ENCODE results near the gene FGF21. TPM values are rescaled to one million over a fixed set of nuclear protein-coding genes. Genes with fewer than 3 reads are reported as not detected.

The FGF21 gene
- total and polyA plus RNA-seq, 4 donors: not detected

DNA sequence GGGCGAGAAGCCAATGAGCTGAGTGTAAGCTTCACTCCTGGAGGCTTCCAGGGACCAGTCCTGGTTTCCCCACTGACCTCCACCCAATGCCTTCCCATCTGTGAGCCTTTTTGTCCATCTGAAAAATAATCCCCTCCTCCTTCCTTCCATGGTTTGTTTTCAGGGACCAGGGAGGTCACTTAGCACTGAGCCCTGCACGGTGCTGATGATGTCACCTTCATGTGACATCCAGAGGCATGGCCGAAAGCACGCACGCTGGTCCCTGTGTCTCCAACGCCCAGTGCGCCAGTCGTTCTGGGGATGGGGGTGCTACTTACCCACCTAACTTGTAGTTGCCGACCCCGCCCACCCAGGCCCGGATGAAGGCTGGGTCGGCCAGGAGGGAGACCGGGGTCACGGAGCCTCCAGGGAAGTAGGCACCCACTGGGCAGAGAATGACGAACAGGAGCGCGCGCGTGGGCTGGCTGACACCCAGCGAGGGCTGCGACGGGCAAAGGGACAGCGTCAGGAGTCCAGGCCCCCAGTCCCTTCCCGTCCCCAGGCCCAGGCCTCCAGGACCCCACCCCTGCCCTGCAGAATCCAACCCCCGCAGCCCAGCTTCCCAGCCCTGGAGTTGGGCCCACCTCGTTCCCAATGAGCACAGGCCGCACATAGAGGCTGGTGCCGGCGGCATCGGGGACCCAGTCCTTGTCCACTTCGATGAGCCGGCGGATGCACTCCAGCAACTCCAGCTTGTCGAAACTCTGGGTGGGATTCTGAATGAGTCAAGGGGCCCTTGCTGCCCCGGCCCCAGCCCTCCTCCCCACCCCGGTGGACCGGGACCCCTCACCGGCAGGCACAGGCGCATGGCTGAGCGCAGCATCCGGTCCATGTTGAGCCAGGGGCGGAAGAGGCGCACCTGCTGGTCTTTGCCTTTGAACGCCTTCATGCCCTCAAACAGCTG lies 44.3 kb downstream of the FGF21 start:
- Histone ChIP-seq H3K36me3 (ENCODE audit: control insufficient read depth, insufficient read depth, low read length) (peaks cover 36% of the 10 kb centered on the region), H3K4me3 (ENCODE audit: low read depth, low read length) (no peak overlapping the region), H3K27ac (ENCODE audit: low read depth, low read length) (peak overlapping the region; percentile 47), H3K4me1 (ENCODE audit: control insufficient read depth, insufficient read depth, low read length) (peaks cover 31% of the 10 kb centered on the region), H3K9me3 (ENCODE audit: control insufficient read depth, insufficient read depth, low read length) (no peaks in the 10 kb centered on the region), H3K27me3 (ENCODE audit: control insufficient read depth, insufficient read depth, low read length) (no peaks in the 10 kb centered on the region)
- WGBS (ENCODE audit: insufficient coverage): 84% methylated on average over 40 of the region's 44 CpGs
- DNase-seq (ENCODE audit: low read depth in 4 of 6, low spot score in 6 of 6): no peak

DNA sequence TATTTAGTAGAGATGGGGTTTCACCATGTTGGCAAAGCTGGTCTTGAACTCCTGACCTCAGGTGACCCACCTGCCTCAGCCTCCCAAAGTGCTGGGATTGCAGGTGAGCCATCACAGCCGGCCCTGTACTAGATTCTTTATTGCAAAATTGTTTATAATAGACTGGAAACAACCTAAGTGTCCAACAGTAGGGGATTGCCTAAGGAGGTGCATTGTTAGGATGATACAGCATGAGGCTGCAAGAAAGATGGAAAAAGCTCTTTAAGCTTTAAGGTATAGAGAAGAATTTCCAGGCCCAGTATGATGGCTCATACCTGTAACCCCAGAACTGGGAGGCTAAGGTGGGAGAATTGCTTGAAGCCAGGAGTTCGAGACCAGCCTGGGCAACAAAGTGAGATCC lies 47.3 kb downstream of the FGF21 start:
- Histone ChIP-seq H3K27me3 (ENCODE audit: control insufficient read depth, insufficient read depth, low read length) (no peaks in the 10 kb centered on the region), H3K36me3 (ENCODE audit: control insufficient read depth, insufficient read depth, low read length) (peaks cover 39% of the 10 kb centered on the region), H3K27ac (ENCODE audit: low read depth, low read length) (no peak overlapping the region), H3K4me1 (ENCODE audit: control insufficient read depth, insufficient read depth, low read length) (peaks cover 36% of the 10 kb centered on the region), H3K4me3 (ENCODE audit: low read depth, low read length) (no peak overlapping the region), H3K9me3 (ENCODE audit: control insufficient read depth, insufficient read depth, low read length) (no peaks in the 10 kb centered on the region)
- 100% methylated on average over 1 of the region's 2 CpGs for WGBS (ENCODE audit: insufficient coverage)
- DNase-seq (ENCODE audit: low read depth in 4 of 6, low spot score in 6 of 6): no peak

DNA sequence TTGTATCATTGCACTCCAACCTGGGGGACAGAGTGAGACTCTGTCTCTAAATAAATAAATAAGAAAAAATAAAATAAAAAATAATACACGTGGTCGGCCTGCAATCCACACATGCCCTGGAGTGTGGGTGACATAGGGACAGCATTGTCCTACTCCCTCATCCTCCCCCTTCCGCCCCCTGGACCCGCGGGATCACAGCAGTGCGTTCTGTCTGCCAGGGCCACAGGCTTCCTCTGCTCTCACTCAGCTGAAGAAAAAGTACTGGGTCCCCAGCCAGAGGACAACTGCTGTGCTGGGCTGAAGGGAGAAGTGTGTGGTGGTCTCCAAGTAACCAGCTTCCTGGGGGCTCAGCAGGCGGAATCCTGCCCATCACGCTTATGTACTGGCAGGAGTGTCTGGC lies 49.2 kb downstream of the FGF21 start:
- no peak overlapping the region for H3K4me3 ChIP-seq (ENCODE audit: low read depth, low read length)
- H3K27me3 ChIP-seq (ENCODE audit: control insufficient read depth, insufficient read depth, low read length): no peaks in the 10 kb centered on the region
- H3K27ac ChIP-seq (ENCODE audit: low read depth, low read length): peak overlapping the region; percentile 47
- 34% methylated on average over 2 of the region's 8 CpGs for WGBS (ENCODE audit: insufficient coverage)
- peaks cover 31% of the 10 kb centered on the region for H3K36me3 ChIP-seq (ENCODE audit: control insufficient read depth, insufficient read depth, low read length)
- peaks cover 41% of the 10 kb centered on the region for H3K4me1 ChIP-seq (ENCODE audit: control insufficient read depth, insufficient read depth, low read length)
- DNase-seq (ENCODE audit: low read depth in 4 of 6, low spot score in 6 of 6): peak in 2 of 6 donors; percentile 27 to 58
- H3K9me3 ChIP-seq (ENCODE audit: control insufficient read depth, insufficient read depth, low read length): no peaks in the 10 kb centered on the region

DNA sequence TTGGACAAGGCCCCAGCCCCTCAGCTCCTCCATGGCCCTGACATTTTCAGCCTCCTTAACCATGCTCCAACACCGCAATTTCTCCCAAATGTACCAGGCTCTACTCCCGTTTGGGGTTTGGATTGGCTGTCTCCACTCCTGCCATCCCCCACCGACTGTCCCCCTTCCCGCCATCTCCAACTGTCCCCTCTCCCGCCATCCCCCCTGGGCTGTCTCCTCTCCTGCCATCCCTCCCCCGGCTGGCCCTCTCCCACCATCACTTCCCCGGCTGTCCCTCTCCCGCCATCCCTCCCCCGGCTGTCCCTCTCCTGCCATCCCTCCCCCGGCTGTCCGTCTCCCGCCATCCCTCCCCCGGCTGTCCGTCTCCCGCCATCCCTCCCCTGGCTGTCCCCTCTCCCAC lies 50.1 kb downstream of the FGF21 start:
- H3K4me1 ChIP-seq (ENCODE audit: control insufficient read depth, insufficient read depth, low read length): peaks cover 50% of the 10 kb centered on the region
- peak overlapping the region; percentile 47 for H3K27ac ChIP-seq (ENCODE audit: low read depth, low read length)
- H3K9me3 ChIP-seq (ENCODE audit: control insufficient read depth, insufficient read depth, low read length): no peaks in the 10 kb centered on the region
- no peak for DNase-seq (ENCODE audit: low read depth in 4 of 6, low spot score in 6 of 6)
- no peaks in the 10 kb centered on the region for H3K27me3 ChIP-seq (ENCODE audit: control insufficient read depth, insufficient read depth, low read length)
- 82% methylated on average over 6 of the region's 15 CpGs for WGBS (ENCODE audit: insufficient coverage)
- H3K36me3 ChIP-seq (ENCODE audit: control insufficient read depth, insufficient read depth, low read length): peaks cover 21% of the 10 kb centered on the region
- H3K4me3 ChIP-seq (ENCODE audit: low read depth, low read length): no peak overlapping the region

DNA sequence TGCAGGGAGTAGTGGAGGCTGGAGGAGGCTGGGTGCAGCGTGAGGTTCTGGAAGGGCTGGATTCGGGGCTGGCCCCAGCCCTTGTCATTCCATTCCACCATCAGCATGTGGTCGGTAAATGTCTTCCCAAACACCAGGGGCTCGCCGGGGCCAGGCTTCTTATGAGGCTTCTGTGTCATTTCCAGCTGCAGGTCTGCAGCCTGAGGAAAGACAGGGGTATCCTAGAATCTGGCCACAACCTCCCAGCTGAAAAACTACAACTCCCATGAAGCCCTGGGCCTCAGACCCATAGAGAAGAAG lies 51.1 kb downstream of the FGF21 start:
- DNase-seq (ENCODE audit: low read depth in 4 of 6, low spot score in 6 of 6): peak in 3 of 6 donors; percentile 57 to 84 (median 61)
- H3K4me3 ChIP-seq (ENCODE audit: low read depth, low read length): no peak overlapping the region

DNA sequence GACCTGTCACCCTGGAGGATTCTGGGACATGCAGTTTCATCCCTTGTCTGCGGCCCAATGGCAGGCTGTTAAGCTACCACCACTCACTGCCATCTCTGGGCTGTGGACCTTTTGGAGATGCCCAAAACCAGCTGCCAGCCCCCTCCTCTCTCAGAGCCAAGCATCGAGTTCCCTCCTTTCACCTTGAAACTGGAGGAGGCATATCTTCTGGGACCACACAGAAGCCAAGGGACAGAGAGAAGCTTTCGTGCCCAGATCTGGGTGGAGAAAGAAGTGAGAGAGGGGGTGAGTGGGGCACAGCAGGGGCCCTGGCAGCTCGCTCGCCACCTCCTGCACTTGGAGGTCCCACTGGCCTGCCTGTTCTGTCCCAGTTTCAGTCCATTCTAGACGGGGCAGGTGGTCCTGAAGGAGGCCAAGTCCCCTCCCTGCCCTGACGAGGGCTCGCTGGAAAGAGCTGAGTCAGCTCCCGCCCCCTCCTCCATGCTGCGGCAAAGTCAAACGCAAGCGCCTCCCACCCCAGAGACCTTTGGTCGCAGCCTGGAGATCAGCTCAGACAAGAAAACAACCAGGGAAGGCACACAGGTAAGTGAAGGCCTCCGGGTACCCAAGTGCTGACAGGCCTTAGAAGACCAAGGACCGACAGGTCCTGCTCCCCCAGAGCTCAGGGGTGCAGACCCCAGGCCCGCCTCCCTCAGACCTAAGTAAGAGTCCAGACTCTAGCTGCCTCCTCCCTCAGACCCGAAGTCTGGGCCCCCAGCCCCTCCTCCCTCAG lies 51.7 kb downstream of the FGF21 start:
- H3K36me3 ChIP-seq (ENCODE audit: control insufficient read depth, insufficient read depth, low read length): peaks cover 21% of the 10 kb centered on the region
- no peaks in the 10 kb centered on the region for H3K27me3 ChIP-seq (ENCODE audit: control insufficient read depth, insufficient read depth, low read length)
- peak overlapping the region; percentile 57 for H3K27ac ChIP-seq (ENCODE audit: low read depth, low read length)
- no peak overlapping the region for H3K4me3 ChIP-seq (ENCODE audit: low read depth, low read length)
- no peaks in the 10 kb centered on the region for H3K9me3 ChIP-seq (ENCODE audit: control insufficient read depth, insufficient read depth, low read length)
- peaks cover 58% of the 10 kb centered on the region for H3K4me1 ChIP-seq (ENCODE audit: control insufficient read depth, insufficient read depth, low read length)
- 62% methylated on average over 12 of the region's 17 CpGs for WGBS (ENCODE audit: insufficient coverage)
- peak in 1 of 6 donors; percentile 93 for DNase-seq (ENCODE audit: low read depth in 4 of 6, low spot score in 6 of 6)

More for the DNA sequence above, 51.1 kb downstream of the FGF21 start:
- H3K27me3 ChIP-seq (ENCODE audit: control insufficient read depth, insufficient read depth, low read length): no peaks in the 10 kb centered on the region
- 78% methylated on average over 5 of the region's 5 CpGs for WGBS (ENCODE audit: insufficient coverage)
- peaks cover 21% of the 10 kb centered on the region for H3K36me3 ChIP-seq (ENCODE audit: control insufficient read depth, insufficient read depth, low read length)
- peaks cover 53% of the 10 kb centered on the region for H3K4me1 ChIP-seq (ENCODE audit: control insufficient read depth, insufficient read depth, low read length)
- H3K27ac ChIP-seq (ENCODE audit: low read depth, low read length): no peak overlapping the region
- H3K9me3 ChIP-seq (ENCODE audit: control insufficient read depth, insufficient read depth, low read length): no peaks in the 10 kb centered on the region

DNA sequence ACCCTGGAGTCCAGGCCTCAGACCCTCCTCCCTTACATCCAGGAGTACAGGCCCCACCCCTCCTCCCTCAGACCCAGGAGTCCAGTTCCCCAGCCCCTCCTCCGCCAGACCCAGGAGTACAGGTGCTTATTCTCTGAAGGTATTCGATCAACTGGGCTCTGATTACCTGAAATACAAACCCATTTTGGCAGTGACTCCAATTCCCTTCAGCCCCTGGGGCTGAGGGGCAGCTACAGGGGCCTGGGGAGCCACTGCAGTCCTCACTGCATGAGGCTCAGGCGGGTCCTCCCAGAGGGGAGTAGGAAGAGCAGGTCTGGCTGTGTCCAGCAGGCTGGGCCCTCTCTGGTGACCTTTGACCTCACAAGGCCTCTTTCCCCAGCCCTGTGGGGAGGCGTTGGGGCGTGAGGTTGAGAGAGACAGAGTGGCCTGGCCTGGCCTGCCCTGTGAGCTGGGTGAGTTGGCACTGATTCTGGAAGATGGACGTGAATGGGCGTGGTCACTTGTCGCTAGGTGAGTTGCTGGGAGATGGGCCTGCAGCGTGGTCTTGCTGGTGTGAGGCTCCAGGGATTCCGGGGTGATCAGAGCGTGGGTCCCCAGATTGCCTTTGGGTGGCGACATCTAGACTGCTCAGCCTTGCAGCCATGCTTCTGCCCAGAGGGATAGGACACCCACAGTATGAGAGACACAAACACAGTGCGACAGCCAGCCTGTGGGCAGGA lies 52.4 kb downstream of the FGF21 start:
- WGBS (ENCODE audit: insufficient coverage): 86% methylated on average over 12 of the region's 13 CpGs
- Histone ChIP-seq H3K4me1 (ENCODE audit: control insufficient read depth, insufficient read depth, low read length) (peaks cover 65% of the 10 kb centered on the region), H3K27me3 (ENCODE audit: control insufficient read depth, insufficient read depth, low read length) (no peaks in the 10 kb centered on the region), H3K36me3 (ENCODE audit: control insufficient read depth, insufficient read depth, low read length) (peaks cover 21% of the 10 kb centered on the region), H3K27ac (ENCODE audit: low read depth, low read length) (peak overlapping the region; percentile 25), H3K9me3 (ENCODE audit: control insufficient read depth, insufficient read depth, low read length) (no peaks in the 10 kb centered on the region), H3K4me3 (ENCODE audit: low read depth, low read length) (no peak overlapping the region)
- DNase-seq (ENCODE audit: low read depth in 4 of 6, low spot score in 6 of 6): no peak

Small RNA genes within 50 kb of the gene (small RNA-seq; reads per million reads assigned to genes)
- gene RNU6-317P (ENCODE audit: low replicate concordance): not detected

Other genes starting within 250 kb of the FGF21 start
- gene LMTK3, start 243.7 kb upstream of the FGF21 start, total RNA-seq: 10 to 100 TPM in 1 of 2 donors, 1 to 10 TPM in 1; 8.8 to 10.8 TPM
- 10 to 100 TPM; 65.8 to 76.5 TPM for gene LMTK3, start 243.7 kb upstream of the FGF21 start, polyA plus RNA-seq (ENCODE audit: insufficient read length in 2 of 2)
- under 1 TPM in 1 of 2 donors, not detected in 1; 0.39 TPM for gene SULT2B1, start 203.4 kb upstream of the FGF21 start, total RNA-seq
- gene SULT2B1, start 203.4 kb upstream of the FGF21 start, polyA plus RNA-seq (ENCODE audit: insufficient read length in 2 of 2): under 1 TPM; 0.48 to 0.90 TPM
- gene SPACA4, start 148.8 kb upstream of the FGF21 start, total RNA-seq: not detected
- gene SPACA4, start 148.8 kb upstream of the FGF21 start, polyA plus RNA-seq (ENCODE audit: insufficient read length in 2 of 2): under 1 TPM in 1 of 2 donors, not detected in 1; 0.54 TPM
- under 1 TPM in 1 of 2 donors, not detected in 1; 0.61 TPM for gene FAM83E, start 140.4 kb upstream of the FGF21 start, total RNA-seq
- under 1 TPM; 0.13 to 0.45 TPM for gene FAM83E, start 140.4 kb upstream of the FGF21 start, polyA plus RNA-seq (ENCODE audit: insufficient read length in 2 of 2)
- gene RPL18, start 136.3 kb upstream of the FGF21 start, total RNA-seq: 1,000 to 10,000 TPM in 1 of 2 donors, 100 to 1,000 TPM in 1; 747 to 1,623 TPM
- gene RPL18, start 136.3 kb upstream of the FGF21 start, polyA plus RNA-seq (ENCODE audit: insufficient read length in 2 of 2): 1,000 to 10,000 TPM; 1,019 to 1,048 TPM
- gene SPHK2, start 136.0 kb upstream of the FGF21 start, total RNA-seq: 10 to 100 TPM; 10.2 to 11.6 TPM
- 10 to 100 TPM; 36.6 to 39.3 TPM for gene SPHK2, start 136.0 kb upstream of the FGF21 start, polyA plus RNA-seq (ENCODE audit: insufficient read length in 2 of 2)
- 10 to 100 TPM in 1 of 2 donors, 1 to 10 TPM in 1; 6.2 to 16.6 TPM for gene DBP, start 118.1 kb upstream of the FGF21 start, total RNA-seq
- gene DBP, start 118.1 kb upstream of the FGF21 start, polyA plus RNA-seq (ENCODE audit: insufficient read length in 2 of 2): 10 to 100 TPM; 14.0 to 16.2 TPM
- 10 to 100 TPM; 13.3 to 64.7 TPM for gene CA11, start 109.3 kb upstream of the FGF21 start, total RNA-seq
- gene CA11, start 109.3 kb upstream of the FGF21 start, polyA plus RNA-seq (ENCODE audit: insufficient read length in 2 of 2): 10 to 100 TPM; 53.6 to 71.7 TPM
- gene NTN5, start 82.5 kb upstream of the FGF21 start, total RNA-seq: 1 to 10 TPM in 1 of 2 donors, under 1 TPM in 1; 0.10 to 1.2 TPM
- 1 to 10 TPM in 1 of 2 donors, under 1 TPM in 1; 0.63 to 2.3 TPM for gene NTN5, start 82.5 kb upstream of the FGF21 start, polyA plus RNA-seq (ENCODE audit: insufficient read length in 2 of 2)
- gene FUT2, start 59.6 kb upstream of the FGF21 start, total RNA-seq: not detected
- gene FUT2, start 59.6 kb upstream of the FGF21 start, polyA plus RNA-seq (ENCODE audit: insufficient read length in 2 of 2): 1 to 10 TPM; 2.1 to 6.7 TPM
- gene MAMSTR, start 35.8 kb upstream of the FGF21 start, total RNA-seq: 1 to 10 TPM in 1 of 2 donors, under 1 TPM in 1; 0.89 to 2.4 TPM
- gene MAMSTR, start 35.8 kb upstream of the FGF21 start, polyA plus RNA-seq (ENCODE audit: insufficient read length in 2 of 2): 1 to 10 TPM; 4.1 to 6.6 TPM
- gene RASIP1, start 14.9 kb upstream of the FGF21 start, total RNA-seq: 10 to 100 TPM in 1 of 2 donors, 1 to 10 TPM in 1; 2.9 to 11.9 TPM
- 10 to 100 TPM in 1 of 2 donors, 1 to 10 TPM in 1; 8.1 to 11.9 TPM for gene RASIP1, start 14.9 kb upstream of the FGF21 start, polyA plus RNA-seq (ENCODE audit: insufficient read length in 2 of 2)
- gene IZUMO1, start 8.6 kb upstream of the FGF21 start, total RNA-seq: under 1 TPM in 1 of 2 donors, not detected in 1; 0.10 TPM
- 1 to 10 TPM in 1 of 2 donors, under 1 TPM in 1; 0.41 to 1.2 TPM for gene IZUMO1, start 8.6 kb upstream of the FGF21 start, polyA plus RNA-seq (ENCODE audit: insufficient read length in 2 of 2)
- gene FUT1, start 2.9 kb upstream of the FGF21 start, total RNA-seq: 1 to 10 TPM; 1.9 to 4.4 TPM
- gene FUT1, start 2.9 kb upstream of the FGF21 start, polyA plus RNA-seq (ENCODE audit: insufficient read length in 2 of 2): 1 to 10 TPM; 2.9 to 3.5 TPM
- gene BCAT2, start 55.5 kb downstream of the FGF21 start, total RNA-seq: 10 to 100 TPM; 14.6 to 39.5 TPM
- gene BCAT2, start 55.5 kb downstream of the FGF21 start, polyA plus RNA-seq (ENCODE audit: insufficient read length in 2 of 2): 10 to 100 TPM; 26.5 to 36.6 TPM
- gene HSD17B14, start 81.0 kb downstream of the FGF21 start, total RNA-seq: 10 to 100 TPM in 1 of 2 donors, 1 to 10 TPM in 1; 6.9 to 25.5 TPM
- 10 to 100 TPM; 15.7 to 19.4 TPM for gene HSD17B14, start 81.0 kb downstream of the FGF21 start, polyA plus RNA-seq (ENCODE audit: insufficient read length in 2 of 2)
- gene PLEKHA4, start 113.1 kb downstream of the FGF21 start, total RNA-seq: 10 to 100 TPM; 11.6 to 32.3 TPM
- 10 to 100 TPM; 17.3 to 43.0 TPM for gene PLEKHA4, start 113.1 kb downstream of the FGF21 start, polyA plus RNA-seq (ENCODE audit: insufficient read length in 2 of 2)
- gene PPP1R15A, start 116.9 kb downstream of the FGF21 start, total RNA-seq: 10 to 100 TPM; 30.6 to 42.5 TPM
- 10 to 100 TPM; 26.6 to 33.4 TPM for gene PPP1R15A, start 116.9 kb downstream of the FGF21 start, polyA plus RNA-seq (ENCODE audit: insufficient read length in 2 of 2)
- gene TULP2, start 143.2 kb downstream of the FGF21 start, total RNA-seq: under 1 TPM; 0.20 to 0.50 TPM
- gene TULP2, start 143.2 kb downstream of the FGF21 start, polyA plus RNA-seq (ENCODE audit: insufficient read length in 2 of 2): 1 to 10 TPM in 1 of 2 donors, under 1 TPM in 1; 0.84 to 1.4 TPM
- gene NUCB1, start 144.8 kb downstream of the FGF21 start, total RNA-seq: 100 to 1,000 TPM in 1 of 2 donors, 10 to 100 TPM in 1; 94.4 to 149 TPM
- gene NUCB1, start 144.8 kb downstream of the FGF21 start, polyA plus RNA-seq (ENCODE audit: insufficient read length in 2 of 2): 100 to 1,000 TPM; 166 to 213 TPM
- gene DHDH, start 178.2 kb downstream of the FGF21 start, total RNA-seq: 1 to 10 TPM in 1 of 2 donors, under 1 TPM in 1; 0.59 to 1.4 TPM
- 1 to 10 TPM; 2.7 to 4.6 TPM for gene DHDH, start 178.2 kb downstream of the FGF21 start, polyA plus RNA-seq (ENCODE audit: insufficient read length in 2 of 2)
- gene BAX, start 199.4 kb downstream of the FGF21 start, total RNA-seq: 10 to 100 TPM; 23.5 to 40.4 TPM
- 10 to 100 TPM; 86.0 to 91.3 TPM for gene BAX, start 199.4 kb downstream of the FGF21 start, polyA plus RNA-seq (ENCODE audit: insufficient read length in 2 of 2)
- gene FTL, start 209.8 kb downstream of the FGF21 start, total RNA-seq: 1,000 to 10,000 TPM in 1 of 2 donors, 100 to 1,000 TPM in 1; 830 to 1,568 TPM
- 1,000 to 10,000 TPM; 1,197 to 1,255 TPM for gene FTL, start 209.8 kb downstream of the FGF21 start, polyA plus RNA-seq (ENCODE audit: insufficient read length in 2 of 2)
- gene GYS1, start 237.8 kb downstream of the FGF21 start, total RNA-seq: 10 to 100 TPM; 22.0 to 30.9 TPM
- 10 to 100 TPM; 35.4 to 47.5 TPM for gene GYS1, start 237.8 kb downstream of the FGF21 start, polyA plus RNA-seq (ENCODE audit: insufficient read length in 2 of 2)
- gene RUVBL2, start 238.4 kb downstream of the FGF21 start, total RNA-seq: 100 to 1,000 TPM in 1 of 2 donors, 10 to 100 TPM in 1; 80.4 to 101 TPM
- 100 to 1,000 TPM; 106 to 109 TPM for gene RUVBL2, start 238.4 kb downstream of the FGF21 start, polyA plus RNA-seq (ENCODE audit: insufficient read length in 2 of 2)